ENCODE data around the gene IL3RA. TPM values are rescaled to one million over a fixed set of nuclear protein-coding genes. Genes with fewer than 3 reads are reported as not detected.
"Not testable (repeated sequence)": the region's sequence is repeated elsewhere in the genome, so short reads cannot be mapped to it uniquely, and the experiment has no call there.

IL3RA gene
- total RNA-seq, 1 donor from 2014 or later, result 77.7 TPM

DNA sequence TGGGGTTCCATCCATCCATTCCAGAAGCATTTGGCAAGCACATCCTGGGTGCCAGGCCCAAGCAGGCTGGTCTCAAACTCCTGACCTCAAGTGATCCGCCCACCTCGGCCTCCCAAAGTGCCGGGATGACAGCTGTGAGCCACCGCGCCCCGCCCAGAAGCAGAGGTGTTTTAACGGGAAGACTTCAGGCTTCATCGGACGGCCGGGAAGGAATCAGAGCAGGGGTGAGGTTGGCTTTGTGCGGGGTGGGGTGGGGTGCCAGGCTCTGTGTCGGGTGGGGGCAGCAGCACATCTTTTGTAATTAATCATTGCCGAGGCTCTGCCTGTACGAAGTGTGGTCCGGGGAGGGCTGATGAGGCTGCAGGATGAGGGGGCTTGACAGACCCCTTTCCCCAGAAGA lies 60.4 kb downstream of the IL3RA start:
- DNase-seq (ENCODE audit: extremely low read depth, low read depth, low spot score), result no peak

DNA sequence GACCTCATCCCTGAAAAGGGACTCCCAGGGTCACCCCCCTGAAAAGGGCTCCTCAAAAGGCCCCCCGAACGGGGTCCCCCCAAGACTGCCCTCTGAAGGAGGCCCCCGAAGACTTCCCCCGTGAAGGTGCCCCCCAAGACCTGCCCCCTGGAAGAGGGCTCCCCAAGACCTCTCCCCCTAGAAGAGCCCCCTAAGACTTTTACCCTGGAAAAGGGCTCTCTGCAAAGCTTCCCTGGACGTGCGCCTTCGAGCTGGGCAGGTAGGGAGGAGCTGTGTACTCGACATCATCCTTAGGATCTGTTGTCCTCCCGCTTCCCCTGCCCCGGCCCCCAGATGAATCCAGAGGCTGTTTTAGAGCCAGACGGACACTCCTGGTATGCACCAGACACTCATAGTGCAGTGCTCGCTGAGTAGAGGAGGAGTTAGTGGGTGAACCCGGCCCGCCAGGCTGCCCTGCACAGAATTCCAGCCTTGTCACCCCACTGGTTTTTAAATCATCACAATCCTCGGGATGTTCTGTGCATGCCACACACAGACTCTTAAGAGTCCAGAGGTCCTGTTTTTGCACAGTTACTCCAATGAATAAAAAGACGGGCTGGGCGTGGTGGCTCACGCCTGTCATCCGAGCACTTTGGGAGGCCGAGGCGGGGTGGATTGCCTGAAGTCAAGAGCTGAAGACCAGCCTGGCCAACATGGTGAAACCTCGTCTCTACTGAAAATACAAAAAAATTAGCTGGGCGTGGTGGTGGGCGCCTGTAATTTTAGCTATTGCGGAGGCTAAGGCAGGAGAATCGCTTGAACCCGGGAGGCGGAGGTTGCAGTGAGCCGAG lies 61.1 kb downstream of the IL3RA start:
- DNase-seq (ENCODE audit: extremely low read depth, low read depth, low spot score), result no peak

DNA sequence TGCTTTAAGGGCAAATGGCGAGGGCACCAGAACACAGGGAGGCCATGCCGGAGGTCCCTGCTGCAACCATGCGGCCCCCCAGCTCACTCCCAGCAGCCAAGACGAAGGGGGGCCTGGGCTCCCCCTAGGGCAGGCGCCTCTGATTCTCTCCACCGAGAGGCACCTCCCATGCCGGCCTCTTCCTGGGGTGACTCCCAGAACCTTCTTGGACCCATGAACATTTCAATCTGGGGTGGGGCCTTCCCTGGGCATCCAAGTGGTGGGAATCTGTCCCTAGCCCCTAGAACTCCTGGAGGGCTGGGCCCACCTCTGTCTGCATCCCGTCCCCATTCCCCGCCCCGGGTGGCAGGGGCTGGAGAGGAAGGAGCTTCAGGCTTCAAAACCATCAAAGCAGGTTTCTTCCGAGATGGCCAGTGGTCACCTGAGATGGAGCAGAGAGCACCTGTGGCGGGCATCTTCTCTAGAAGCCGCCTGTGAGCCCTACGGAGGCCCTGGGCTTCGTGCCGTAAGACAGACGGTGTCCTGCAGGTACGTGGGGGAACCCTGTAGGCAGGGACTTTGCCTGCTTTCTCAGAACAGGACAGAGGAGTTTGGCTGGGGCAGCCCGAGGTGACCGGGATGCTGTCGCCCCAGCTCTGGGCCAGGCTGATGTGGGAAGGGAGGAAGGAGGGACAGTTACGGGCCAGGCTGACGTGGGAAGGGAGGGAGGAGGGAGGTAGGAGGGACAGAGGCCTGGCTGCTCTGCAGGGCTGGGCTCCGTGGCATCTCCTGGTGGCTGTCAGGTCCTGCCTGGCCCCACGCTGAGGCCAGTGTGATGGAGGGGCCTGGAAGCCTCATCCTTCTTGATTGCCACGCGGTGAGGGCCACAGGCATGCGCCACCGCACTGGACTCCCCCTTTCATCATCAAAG lies 62.1 kb downstream of the IL3RA start:
- no peak for DNase-seq (ENCODE audit: extremely low read depth, low read depth, low spot score)

DNA sequence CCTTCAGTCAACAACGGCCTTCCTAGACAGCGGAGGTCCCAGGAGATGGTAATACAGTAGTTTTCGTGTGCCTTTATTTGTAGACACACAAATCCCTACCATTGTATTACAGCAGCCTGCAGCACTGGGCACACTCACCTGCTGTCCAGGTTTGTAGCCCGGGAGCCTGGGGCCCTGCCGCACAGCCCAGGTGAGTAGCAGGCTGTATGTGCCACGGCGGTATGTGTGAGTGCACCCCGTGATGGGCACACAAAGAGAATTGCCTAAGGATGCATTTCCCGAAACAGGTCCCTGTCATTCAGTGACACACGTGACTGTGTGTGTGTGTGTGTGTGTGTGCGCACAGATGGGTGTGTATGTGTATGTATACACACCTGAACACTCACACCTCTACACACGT lies 63.5 kb downstream of the IL3RA start:
- no peak for DNase-seq (ENCODE audit: extremely low read depth, low read depth, low spot score)

GRCh38 chrX:1400742-1401471 lies 64.3 kb downstream of the IL3RA start:
- no peak for DNase-seq (ENCODE audit: extremely low read depth, low read depth, low spot score)

GRCh38 chrX:1401611-1402430 lies 65.2 kb downstream of the IL3RA start:
- no peak for DNase-seq (ENCODE audit: extremely low read depth, low read depth, low spot score)

- no peak for DNase-seq (ENCODE audit: extremely low read depth, low read depth, low spot score)
These were observed 66.6 kb downstream of the IL3RA start for GRCh38 chrX:1403228-1403627.

- DNase-seq (ENCODE audit: extremely low read depth, low read depth, low spot score), result not testable (repeated sequence)
These were observed 67.3 kb downstream of the IL3RA start for GRCh38 chrX:1403867-1404266.

DNA sequence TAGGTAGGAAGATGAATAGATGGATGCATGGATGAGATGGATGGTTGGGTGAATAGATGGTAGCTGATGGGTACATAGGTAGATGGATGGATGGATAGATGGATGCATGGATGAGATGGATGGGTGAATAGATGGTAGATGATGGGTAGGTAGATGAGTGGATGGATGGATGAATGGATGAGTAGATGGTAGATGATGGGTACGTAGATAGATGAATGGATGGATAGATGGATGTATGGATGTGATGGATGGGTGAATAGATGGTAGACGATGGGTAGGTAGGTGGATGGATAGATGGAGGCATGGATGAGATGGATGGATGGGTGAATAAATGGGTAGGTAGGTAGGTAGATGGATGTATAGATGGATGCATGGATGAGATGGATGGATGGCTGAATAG lies 69.2 kb downstream of the IL3RA start:
- not testable (repeated sequence) for DNase-seq (ENCODE audit: extremely low read depth, low read depth, low spot score)

DNA sequence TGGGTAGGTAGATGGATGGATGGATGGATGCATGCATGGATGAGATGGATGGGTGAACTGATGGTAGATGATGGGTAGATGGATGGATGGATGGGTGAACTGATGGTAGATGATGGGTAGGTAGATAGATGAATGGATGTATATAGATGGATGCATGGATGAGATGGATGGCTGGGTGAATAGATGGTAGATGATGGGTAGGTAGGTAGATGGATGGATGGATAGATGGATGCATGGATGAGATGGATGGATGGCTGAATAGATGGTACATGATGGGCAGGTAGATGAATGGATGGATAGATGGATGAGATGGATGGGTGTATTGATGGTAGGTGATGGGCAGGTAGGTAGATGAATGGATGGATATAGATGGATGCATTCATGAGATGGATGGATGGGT lies 70.5 kb downstream of the IL3RA start:
- no peak for DNase-seq (ENCODE audit: extremely low read depth, low read depth, low spot score)

DNA sequence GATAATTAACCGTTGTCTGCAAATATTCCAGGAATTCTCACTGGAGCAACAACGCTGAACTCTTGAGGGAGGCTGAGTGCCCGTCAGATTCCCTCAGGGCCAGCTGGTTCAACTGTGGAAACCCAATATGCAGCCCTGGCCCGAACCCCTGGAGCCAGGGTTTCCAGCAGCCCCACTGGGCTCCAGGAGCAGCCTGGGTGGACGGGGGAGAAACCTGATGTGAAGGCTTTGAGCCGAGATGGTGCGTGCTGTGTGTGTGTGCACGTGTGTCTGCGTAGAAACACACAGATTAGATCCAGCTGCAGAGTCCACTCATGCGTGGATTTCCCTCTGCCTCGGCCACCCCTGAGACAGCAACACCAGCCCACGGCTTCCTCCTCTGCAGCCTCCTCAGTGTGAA lies 74.7 kb downstream of the IL3RA start:
- DNase-seq (ENCODE audit: extremely low read depth, low read depth, low spot score), result no peak

GRCh38 chrX:1412551-1413161 lies 76.1 kb downstream of the IL3RA start:
- DNase-seq (ENCODE audit: extremely low read depth, low read depth, low spot score), result no peak

DNA sequence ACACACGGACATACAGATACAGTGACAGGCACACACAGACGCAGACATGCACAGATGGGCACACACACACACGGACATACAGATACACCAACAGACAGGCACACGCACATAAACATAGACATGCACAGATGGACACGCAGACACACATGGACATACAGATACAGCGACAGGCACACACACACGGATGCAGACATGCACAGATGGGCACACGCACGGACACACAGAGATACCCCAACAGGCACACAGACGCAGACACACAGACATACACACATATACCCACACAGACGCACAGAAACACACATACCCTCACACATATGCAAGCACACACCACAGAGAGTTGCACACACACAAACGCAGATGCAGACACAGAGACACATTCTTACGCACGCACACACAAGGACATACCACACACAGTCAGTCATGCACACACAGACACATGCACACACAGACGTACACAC lies 79.8 kb downstream of the IL3RA start:
- DNase-seq (ENCODE audit: extremely low read depth, low read depth, low spot score), result no peak

- no peak for DNase-seq (ENCODE audit: extremely low read depth, low read depth, low spot score)
These were observed 80.6 kb downstream of the IL3RA start for GRCh38 chrX:1416965-1417760.

DNA sequence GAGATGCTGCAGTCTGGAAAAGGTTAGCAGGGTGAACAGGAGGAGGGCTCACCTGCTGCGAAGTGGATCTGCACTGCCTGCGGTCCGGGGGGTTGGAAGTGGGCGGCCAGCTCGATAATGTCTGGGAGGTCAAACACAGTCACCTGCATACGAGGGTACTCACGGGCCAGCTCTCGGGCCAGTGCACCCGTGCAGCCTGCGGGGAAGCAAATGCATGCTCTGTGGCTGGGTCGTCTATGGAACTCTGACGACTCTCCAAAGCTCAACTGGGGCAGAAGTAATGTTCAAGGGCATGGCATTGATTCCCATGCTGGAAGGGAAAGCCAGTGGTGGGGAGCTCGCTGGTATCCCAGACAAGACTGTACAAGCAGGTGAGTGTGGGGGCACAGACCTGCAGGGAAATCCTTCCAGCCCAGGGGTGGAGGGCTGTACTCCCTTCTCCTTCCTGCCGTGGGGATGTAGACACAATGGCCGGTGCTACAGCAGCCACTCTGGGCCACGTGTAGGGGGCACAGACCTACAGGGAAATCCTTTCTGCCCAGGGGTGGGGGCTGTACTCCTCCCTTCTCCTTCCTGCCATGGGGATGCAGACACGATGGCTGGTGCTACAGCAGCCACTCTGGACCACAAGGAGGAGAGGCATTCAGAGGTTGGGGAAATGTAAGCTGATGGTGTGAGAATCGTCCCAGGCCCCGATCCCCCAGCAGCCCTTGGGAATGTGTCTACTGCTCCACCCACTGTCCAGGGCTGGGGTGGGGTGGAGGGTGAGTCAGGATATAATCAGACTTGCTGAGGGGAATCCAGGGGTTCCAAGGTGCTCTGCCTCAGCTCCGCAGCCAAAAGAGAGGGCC lies 81.6 kb downstream of the IL3RA start:
- DNase-seq (ENCODE audit: extremely low read depth, low read depth, low spot score), result no peak

DNA sequence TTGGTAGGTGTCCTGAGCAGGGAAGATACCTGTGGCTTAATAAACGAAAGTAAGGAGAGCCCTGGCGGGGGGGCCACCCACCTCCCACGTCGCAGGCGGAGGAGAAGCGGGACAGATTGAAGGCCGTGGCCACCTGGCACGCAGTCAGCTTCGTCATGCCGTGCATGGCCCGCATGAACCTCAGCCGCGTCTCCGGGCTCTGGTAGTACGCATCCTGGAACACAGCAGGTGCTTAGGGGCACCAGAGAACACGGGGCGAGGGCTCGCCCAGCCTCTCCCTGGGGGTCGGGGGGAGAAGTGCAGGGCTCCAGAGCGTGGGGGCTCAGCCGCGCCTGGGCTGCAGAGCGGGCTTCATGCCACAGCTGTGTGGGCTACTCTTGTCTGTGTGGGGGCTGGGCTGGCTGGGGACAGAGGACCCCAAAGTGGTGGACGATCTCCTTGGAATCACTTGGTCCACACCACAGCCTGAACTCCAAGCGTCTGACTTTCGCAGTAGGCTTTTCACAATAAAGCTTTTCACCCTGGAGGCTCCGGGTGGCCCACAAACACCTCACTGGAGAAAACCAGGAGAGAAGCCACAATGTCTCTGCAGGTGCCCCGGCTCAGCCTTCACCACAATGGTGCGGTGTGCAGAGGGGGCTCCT lies 82.4 kb downstream of the IL3RA start:
- DNase-seq (ENCODE audit: extremely low read depth, low read depth, low spot score), result no peak

DNA sequence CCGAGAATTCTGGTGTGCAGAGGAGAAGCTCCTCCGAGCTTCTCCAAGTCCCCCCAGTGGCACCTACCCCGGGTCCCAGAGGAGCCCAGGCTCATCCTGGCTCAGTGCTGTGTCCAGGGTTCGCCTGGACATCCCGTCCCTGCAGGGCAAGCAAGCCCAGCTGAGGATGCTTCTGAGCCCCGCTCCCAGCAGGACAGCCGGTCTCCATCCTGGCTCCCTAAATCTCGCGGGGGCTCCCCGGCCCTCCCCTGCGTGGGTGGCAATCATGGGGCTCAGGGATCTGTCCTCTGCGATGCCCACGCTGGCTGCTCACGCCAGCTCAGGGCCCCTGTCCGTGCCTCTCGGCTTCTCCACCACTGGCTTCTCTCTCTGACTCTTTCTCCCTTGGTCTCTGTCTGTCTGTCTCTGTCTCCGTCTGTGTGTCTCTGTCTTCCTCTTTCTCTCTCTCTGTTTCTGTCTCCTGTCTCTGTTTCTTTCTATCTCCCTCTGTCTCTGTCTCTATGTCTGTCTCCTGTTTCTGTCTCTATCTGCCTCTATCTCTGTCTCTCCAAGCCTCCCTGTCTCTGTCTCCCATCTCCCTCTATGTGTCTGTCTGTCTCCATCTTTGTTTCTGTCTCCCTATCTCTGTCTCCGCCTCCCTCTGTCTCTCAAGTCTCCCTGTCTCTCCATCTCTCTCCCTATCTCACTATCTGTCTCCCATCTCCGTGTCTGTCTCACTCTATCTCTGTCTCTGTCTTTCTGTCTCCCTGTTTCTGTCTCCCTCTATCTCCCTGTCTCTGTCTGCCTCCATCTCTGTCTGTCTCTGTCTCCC lies 83.2 kb downstream of the IL3RA start:
- no peak for DNase-seq (ENCODE audit: extremely low read depth, low read depth, low spot score)

All from glomerular endothelial cell (primary cell).